Activated B cell treated with CpG ODN at 0.5 μM for 24 hours (primary cell): ENCODE data around the gene RUSF1. TPM values are rescaled to one million over a fixed set of nuclear protein-coding genes. Genes with fewer than 3 reads are reported as not detected.

ENCODE experiments used
- ATAC-seq: fragments of 200-7000 bp; cut with Tn5 transposase; one replicate; pipeline ENCODE4 v1.10.0; 2021; ENCODE audit warnings: low read depth, mild to moderate bottlenecking, moderate library complexity
- CTCF ChIA-PET: fragments of 350-600 bp; sonication (Branson Sonifier 250); formaldehyde crosslinking; loops from one replicate; lab custom pipeline; 2021; ENCODE audit warnings: antibody characterized with exemption; lab: Charles Lee
- POLR2A ChIA-PET: fragments of 350-600 bp; sonication (Branson Sonifier 250); formaldehyde crosslinking; loops from one replicate; lab custom pipeline; 2021; ENCODE audit warnings: antibody characterized with exemption; lab: Charles Lee
- DNase-seq: peaks from one replicate; pipeline ENCODE4 v3.0.0; 2022
- H3K27ac Mint-ChIP-seq: one replicate; pipeline ENCODE4 v1.8.0; 2020; ENCODE audit warnings: mixed read lengths
- H3K27me3 Mint-ChIP-seq: one replicate; pipeline ENCODE4 v1.8.0; 2021; ENCODE audit warnings: mixed read lengths
- H3K36me3 Mint-ChIP-seq: one replicate; pipeline ENCODE4 v1.8.0; 2021; ENCODE audit warnings: low read depth, mixed read lengths
- H3K4me1 Mint-ChIP-seq: one replicate; pipeline ENCODE4 v1.8.0; 2021; ENCODE audit warnings: mixed read lengths
- H3K4me3 Mint-ChIP-seq: one replicate; pipeline ENCODE4 v1.8.0; 2020; ENCODE audit warnings: mild to moderate bottlenecking, mixed read lengths
- H3K9me3 Mint-ChIP-seq: one replicate; pipeline ENCODE4 v1.8.0; 2020; ENCODE audit warnings: mixed read lengths
- CTCF ChIP-seq: fragments of 200-600 bp; IDR thresholded peaks from one replicate; pipeline ENCODE4 v1.8.0; 2022; ENCODE audit warnings: antibody characterized with exemption, mild to moderate bottlenecking
- intact Hi-C: fragments of 100-400 bp; cut with micrococcal nuclease; formaldehyde crosslinking; loops from one replicate; pipeline ENCODE4 v1.15.1; 2024
- total RNA-seq: library from RNA; stranded (reverse); gene quantifications from 2 replicates; pipeline ENCODE4 v1.2.3, GENCODE V29; 2022

Gene RUSF1
- total RNA-seq, 1 donor from 2014 or later, result 59.7 TPM

- Mint-ChIP-seq H3K4me1 (peaks cover 21% of the 10 kb centered on the region), H3K27me3 (no peaks in the 10 kb centered on the region), H3K27ac (no peak overlapping the region), H3K9me3 (no peaks in the 10 kb centered on the region), H3K36me3 (peaks cover 45% of the 10 kb centered on the region), H3K4me3 (no peak overlapping the region)
- intact Hi-C loops, result no loop called here
- POLR2A ChIA-PET, result interaction anchor here (1.3 kb wide), 1 partner anchor 42 kb away, joined by 10 read pairs; the partner anchor contains the start of gene ARMC5
- TF ChIP-seq CTCF, result no peak
- ATAC-seq, result no peak
- CTCF ChIA-PET, result no interaction called here
- DNase-seq, result no peak
Measured at GRCh38 chr16:31501226-31501965, 6.8 kb downstream of the RUSF1 start.

- ATAC-seq (no peak), DNase-seq (no peak)
- Mint-ChIP-seq H3K27ac (no peak overlapping the region), H3K9me3 (no peaks in the 10 kb centered on the region), H3K27me3 (no peaks in the 10 kb centered on the region), H3K4me3 (no peak overlapping the region), H3K36me3 (peaks cover 50% of the 10 kb centered on the region), H3K4me1 (peaks cover 6% of the 10 kb centered on the region)
- TF ChIP-seq CTCF, result no peak
- POLR2A ChIA-PET, result interaction anchor here (0.6 kb wide), 1 partner anchor 30 kb away, joined by 3 read pairs; no protein-coding TSS in a partner anchor
- CTCF ChIA-PET, result no interaction called here
- intact Hi-C loops, result no loop called here
Measured at GRCh38 chr16:31499928-31500327, 8.3 kb downstream of the RUSF1 start.

GRCh38 chr16:31498493-31498892, 9.7 kb downstream of the RUSF1 start:
- POLR2A ChIA-PET, result interaction anchor here (1.4 kb wide), 1 partner anchor 10 kb away, joined by 5 read pairs; the partner anchor contains the start of gene RUSF1
- CTCF ChIA-PET, result no interaction called here
- TF ChIP-seq CTCF, result no peak
- H3K9me3 Mint-ChIP-seq, result no peaks in the 10 kb centered on the region
- no peak for DNase-seq
- intact Hi-C loops, result no loop called here
- H3K27ac Mint-ChIP-seq, result no peak overlapping the region
- no peaks in the 10 kb centered on the region for H3K27me3 Mint-ChIP-seq
- H3K4me1 Mint-ChIP-seq, result no peaks in the 10 kb centered on the region
- peaks cover 62% of the 10 kb centered on the region for H3K36me3 Mint-ChIP-seq
- H3K4me3 Mint-ChIP-seq, result no peak overlapping the region
- no peak for ATAC-seq

GRCh38 chr16:31496670-31497069, 11.5 kb downstream of the RUSF1 start:
- Mint-ChIP-seq H3K27me3 (no peaks in the 10 kb centered on the region), H3K9me3 (no peaks in the 10 kb centered on the region), H3K4me1 (no peaks in the 10 kb centered on the region), H3K27ac (no peak overlapping the region), H3K4me3 (no peak overlapping the region), H3K36me3 (peaks cover 81% of the 10 kb centered on the region)
- ChIA-PET POLR2A (no interaction called here), CTCF (no interaction called here)
- intact Hi-C loops, result no loop called here
- DNase-seq (no peak), ATAC-seq (no peak)
- no peak for TF ChIP-seq CTCF

- no peaks in the 10 kb centered on the region for H3K9me3 Mint-ChIP-seq
- H3K4me3 Mint-ChIP-seq, result no peak overlapping the region
- ATAC-seq (no peak), DNase-seq (no peak)
- CTCF ChIA-PET, result no interaction called here
- TF ChIP-seq CTCF, result no peak
- intact Hi-C loops, result no loop called here
- peaks cover 73% of the 10 kb centered on the region for H3K36me3 Mint-ChIP-seq
- POLR2A ChIA-PET, result interaction anchor here (2.6 kb wide), 1 partner anchor 14 kb away, joined by 8 read pairs; the partner anchor contains the start of gene RUSF1
- no peaks in the 10 kb centered on the region for H3K4me1 Mint-ChIP-seq
- no peak overlapping the region for H3K27ac Mint-ChIP-seq
- no peaks in the 10 kb centered on the region for H3K27me3 Mint-ChIP-seq
Measured at GRCh38 chr16:31493506-31494125, 14.6 kb downstream of the RUSF1 start.
